Testis (tissue), 3 donors: ENCODE measurements around the gene ALS2CL. TPM values are rescaled to one million over a fixed set of nuclear protein-coding genes. Genes with fewer than 3 reads are reported as not detected.

Source experiments
- DNase-seq: peaks from one replicate; pipeline ENCODE4 v3.0.0-alpha.2; 2019
- H3K27ac ChIP-seq, 2 donors: fragments of 200-600 bp; sonication (generic); one replicate each; pipeline ENCODE4 v1.5.1; 2019
- H3K27me3 ChIP-seq: fragments of 200-600 bp; sonication (generic); one replicate; pipeline ENCODE4 v1.5.1; 2019
- H3K36me3 ChIP-seq: fragments of 200-600 bp; sonication (generic); one replicate; pipeline ENCODE4 v1.5.1; 2017; ENCODE audit warnings: low read depth; ENCODE audit errors: missing control alignments
- H3K4me1 ChIP-seq: fragments of 200-600 bp; sonication (generic); one replicate; pipeline ENCODE4 v1.5.1; 2019
- H3K4me3 ChIP-seq, 2 donors: fragments of 200-600 bp; sonication (generic); one replicate each; pipeline ENCODE4 v1.5.1; 2017 to 2019
- H3K9me3 ChIP-seq: fragments of 200-600 bp; sonication (generic); one replicate; pipeline ENCODE4 v1.5.1; 2017
- POLR2A ChIP-seq: fragments of 450-650 bp; IDR thresholded peaks from one replicate; pipeline ENCODE4 v1.6.1; 2017; ENCODE audit warnings: antibody characterized with exemption, mild to moderate bottlenecking, moderate library complexity
- WGBS, 2 donors: methylation state at CpG; one replicate each; pipeline ENCODE4 v1.1.5; 2018; 5-methylcytosine and 5-hydroxymethylcytosine counted together
- intact Hi-C: fragments of 100-400 bp; cut with DNase I; formaldehyde crosslinking; loops from one replicate; pipeline ENCODE4 v1.15.1; 2023; ENCODE audit warnings: low total_unique reads
- polyA plus RNA-seq: library from polyadenylated mRNA; stranded (reverse); fragments of 350-450 nt; fragmentation: Illumina TruSeq; extraction: RNeasy Lipid Tissue Mini Kit (QIAGEN cat#74804); gene quantifications from one replicate; pipeline ENCODE4 v1.2.3, GENCODE V29; 2014; ENCODE audit warnings: low read depth, low replicate concordance; ENCODE audit not compliant: insufficient read depth
- total RNA-seq, 2 donors: library from RNA; depleted of rRNA; stranded (reverse); fragments of >200 nt; gene quantifications; one replicate each; pipeline ENCODE4 v1.2.3, GENCODE V29; 2016
- TF ChIP-seq, protein P1 (sequence below), 3 experiments: fragments of 450-650 bp in 2 of 3; fragments of 200-600 bp in 1 of 3; sonication (generic) in 1 of 3; IDR thresholded peaks; one replicate each; pipeline ENCODE4 v1.5.1; 2016 to 2019; ENCODE audit warnings: antibody characterized with exemption in 3 of 3, mild to moderate bottlenecking in 2 of 3, moderate library complexity in 1 of 3

Gene ALS2CL
- total and polyA plus RNA-seq, 3 donors from 2014 or later = 4.4 to 11.2 (median 5.4) TPM

DNA sequence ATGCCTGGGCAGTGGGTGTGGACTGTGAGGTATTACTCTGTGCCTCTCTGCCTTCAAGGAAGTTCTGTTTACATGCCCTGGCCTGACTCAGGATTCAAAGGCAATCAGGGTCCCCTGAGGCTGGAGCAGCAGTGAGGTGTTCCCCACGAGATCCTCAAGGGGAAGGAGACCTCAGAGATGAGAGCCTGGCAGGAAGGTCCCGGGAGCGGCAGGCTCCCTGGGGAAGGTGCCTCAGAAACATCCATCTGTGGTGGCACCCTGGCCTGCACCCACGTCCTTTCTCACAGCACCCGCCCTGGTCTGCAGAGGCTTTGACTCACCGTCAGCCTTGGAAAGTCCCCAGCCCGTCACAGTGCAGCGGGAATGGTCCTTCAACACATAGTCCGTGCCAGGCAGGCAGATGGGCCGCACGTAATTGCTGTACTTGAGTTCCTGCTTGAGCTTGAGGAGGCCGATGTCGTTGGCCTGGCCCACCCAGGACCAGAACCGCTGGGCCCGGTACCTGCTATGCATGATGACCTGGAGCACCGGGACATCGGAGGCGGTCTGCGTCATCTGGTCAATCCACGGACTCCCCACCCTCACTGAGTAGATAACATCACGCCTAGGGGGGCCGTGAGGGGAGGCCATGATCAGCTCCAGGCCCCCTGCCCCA is 20.5 kb upstream of the ALS2CL start:
- H3K4me1 ChIP-seq = no peaks in the 10 kb centered on the region
- H3K27me3 ChIP-seq = no peaks in the 10 kb centered on the region
- 86 to 93% methylated on average over 1 to 22 of the region's 22 CpGs for WGBS, 2 donors
- peak; percentile 13 for DNase-seq
- TF ChIP-seq POLR2A = no peak
- TF ChIP-seq, protein P1, sequence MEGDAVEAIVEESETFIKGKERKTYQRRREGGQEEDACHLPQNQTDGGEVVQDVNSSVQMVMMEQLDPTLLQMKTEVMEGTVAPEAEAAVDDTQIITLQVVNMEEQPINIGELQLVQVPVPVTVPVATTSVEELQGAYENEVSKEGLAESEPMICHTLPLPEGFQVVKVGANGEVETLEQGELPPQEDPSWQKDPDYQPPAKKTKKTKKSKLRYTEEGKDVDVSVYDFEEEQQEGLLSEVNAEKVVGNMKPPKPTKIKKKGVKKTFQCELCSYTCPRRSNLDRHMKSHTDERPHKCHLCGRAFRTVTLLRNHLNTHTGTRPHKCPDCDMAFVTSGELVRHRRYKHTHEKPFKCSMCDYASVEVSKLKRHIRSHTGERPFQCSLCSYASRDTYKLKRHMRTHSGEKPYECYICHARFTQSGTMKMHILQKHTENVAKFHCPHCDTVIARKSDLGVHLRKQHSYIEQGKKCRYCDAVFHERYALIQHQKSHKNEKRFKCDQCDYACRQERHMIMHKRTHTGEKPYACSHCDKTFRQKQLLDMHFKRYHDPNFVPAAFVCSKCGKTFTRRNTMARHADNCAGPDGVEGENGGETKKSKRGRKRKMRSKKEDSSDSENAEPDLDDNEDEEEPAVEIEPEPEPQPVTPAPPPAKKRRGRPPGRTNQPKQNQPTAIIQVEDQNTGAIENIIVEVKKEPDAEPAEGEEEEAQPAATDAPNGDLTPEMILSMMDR (IDR thresholded peaks at IDR 0.05) = no peak
- H3K9me3 ChIP-seq = no peaks in the 10 kb centered on the region
- intact Hi-C loops = no loop called here
- H3K27ac ChIP-seq = no peak overlapping the region
- H3K36me3 ChIP-seq = no peaks in the 10 kb centered on the region
- no peak overlapping the region for H3K4me3 ChIP-seq

GRCh38 chr3:46713050-46713897 is 19.8 kb upstream of the ALS2CL start:
- no peak overlapping the region for H3K27ac ChIP-seq
- no peak for DNase-seq
- H3K36me3 ChIP-seq = no peaks in the 10 kb centered on the region
- no peak overlapping the region for H3K4me3 ChIP-seq
- no peaks in the 10 kb centered on the region for H3K4me1 ChIP-seq
- intact Hi-C loops = no loop called here
- WGBS, 2 donors = 91 to 92% methylated on average over 12 to 14 of the region's 14 CpGs
- H3K9me3 ChIP-seq = no peaks in the 10 kb centered on the region
- TF ChIP-seq POLR2A = no peak
- TF ChIP-seq, protein P1 (IDR thresholded peaks at IDR 0.05) = no peak
- H3K27me3 ChIP-seq = no peaks in the 10 kb centered on the region

DNA sequence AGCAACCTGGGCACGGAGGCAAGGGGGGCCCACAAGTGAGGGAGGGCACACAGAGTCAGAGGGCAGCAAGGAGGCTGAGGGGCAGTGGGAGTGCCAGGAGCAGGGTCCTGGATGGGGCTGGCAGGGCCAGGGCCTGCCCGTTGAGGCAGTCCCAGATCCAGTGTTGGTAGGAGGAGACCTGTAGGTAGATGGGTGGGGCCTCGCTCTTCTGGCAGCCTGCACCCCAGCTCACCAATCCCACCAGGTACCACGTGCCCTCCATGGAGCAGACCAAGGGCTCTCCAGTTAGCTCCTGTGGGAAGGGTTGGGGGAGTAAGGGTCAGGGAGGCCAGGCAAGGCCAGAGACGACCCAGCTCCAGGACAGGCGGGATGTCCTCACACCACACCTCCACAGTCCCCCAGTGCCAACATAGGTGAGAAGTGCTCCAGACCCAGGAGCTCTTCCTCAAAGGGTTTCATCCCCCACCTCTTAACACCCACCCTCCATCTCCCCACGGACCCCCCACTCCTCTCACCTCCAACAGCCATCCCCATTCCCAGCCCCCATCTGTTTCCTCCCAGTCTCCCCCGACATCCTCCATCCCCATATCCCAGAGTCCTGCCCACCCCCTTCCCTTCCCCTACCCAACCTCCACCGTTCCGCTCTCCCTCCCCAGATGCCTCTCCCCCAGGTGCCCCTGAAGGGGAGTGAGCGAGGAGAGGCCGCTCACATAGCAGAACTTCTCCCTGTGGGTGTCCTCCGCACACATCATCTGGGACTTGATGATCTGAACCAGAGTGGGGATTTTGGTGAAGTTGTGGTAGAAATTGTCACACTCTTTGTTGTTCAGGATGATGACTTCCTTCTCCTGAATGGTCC is 18.9 kb upstream of the ALS2CL start:
- H3K4me3 ChIP-seq = no peak overlapping the region
- TF ChIP-seq, protein P1 (IDR thresholded peaks at IDR 0.05) = no peak
- TF ChIP-seq POLR2A = no peak
- H3K4me1 ChIP-seq = no peaks in the 10 kb centered on the region
- no peaks in the 10 kb centered on the region for H3K9me3 ChIP-seq
- intact Hi-C loops = no loop called here
- H3K36me3 ChIP-seq = no peaks in the 10 kb centered on the region
- H3K27me3 ChIP-seq = no peaks in the 10 kb centered on the region
- 84 to 89% methylated on average over 10 to 13 of the region's 13 CpGs for WGBS, 2 donors
- DNase-seq = no peak
- H3K27ac ChIP-seq = no peak overlapping the region

GRCh38 chr3:46711760-46712159 is 18.3 kb upstream of the ALS2CL start:
- no peaks in the 10 kb centered on the region for H3K9me3 ChIP-seq
- DNase-seq = no peak
- H3K36me3 ChIP-seq = no peaks in the 10 kb centered on the region
- 81 to 87% methylated on average over 7 of the region's 7 CpGs for WGBS, 2 donors
- no peak overlapping the region for H3K4me3 ChIP-seq
- intact Hi-C loops = no loop called here
- no peaks in the 10 kb centered on the region for H3K4me1 ChIP-seq
- TF ChIP-seq, protein P1 (IDR thresholded peaks at IDR 0.05) = no peak
- no peak for TF ChIP-seq POLR2A
- no peak overlapping the region for H3K27ac ChIP-seq
- no peaks in the 10 kb centered on the region for H3K27me3 ChIP-seq
